GM12873 (cell line): ENCODE measurements around the gene HLA-DQB2.

Source experiments
- CTCF ChIP-seq: IDR thresholded peaks from 2 replicates; pipeline ENCODE4 v1.5.1; 2012; ENCODE audit warnings: low read depth, mild to moderate bottlenecking, moderate library complexity, low read length, control low read depth; ENCODE audit not compliant: insufficient read depth; ENCODE audit errors: missing control alignments

The HLA-DQB2 gene

GRCh38 chr6:32742374-32742773 lies 21.0 kb downstream of the HLA-DQB2 start:
- TF ChIP-seq CTCF = no peak

GRCh38 chr6:32741031-32741960 lies 22.0 kb downstream of the HLA-DQB2 start, which contains the start of gene HLA-DQA2:
Gene HLA-DQA2, plus strand, starts transcription at chr6:32741391. Its CDS starts 53 bp downstream, at chr6:32741444.
- TF ChIP-seq CTCF = no peak

GRCh38 chr6:32738126-32738525 lies 25.2 kb downstream of the HLA-DQB2 start:
- no peak for TF ChIP-seq CTCF

GRCh38 chr6:32718879-32719278 lies 44.5 kb downstream of the HLA-DQB2 start:
- TF ChIP-seq CTCF = no peak

GRCh38 chr6:32716396-32716795 lies 46.9 kb downstream of the HLA-DQB2 start:
- TF ChIP-seq CTCF = no peak

GRCh38 chr6:32713241-32713640 lies 50.1 kb downstream of the HLA-DQB2 start:
- TF ChIP-seq CTCF = no peak

GRCh38 chr6:32709625-32710024 lies 53.7 kb downstream of the HLA-DQB2 start:
- TF ChIP-seq CTCF = no peak
